Measurements from ENCODE around the gene KIF26A.

KIF26A gene

DNA sequence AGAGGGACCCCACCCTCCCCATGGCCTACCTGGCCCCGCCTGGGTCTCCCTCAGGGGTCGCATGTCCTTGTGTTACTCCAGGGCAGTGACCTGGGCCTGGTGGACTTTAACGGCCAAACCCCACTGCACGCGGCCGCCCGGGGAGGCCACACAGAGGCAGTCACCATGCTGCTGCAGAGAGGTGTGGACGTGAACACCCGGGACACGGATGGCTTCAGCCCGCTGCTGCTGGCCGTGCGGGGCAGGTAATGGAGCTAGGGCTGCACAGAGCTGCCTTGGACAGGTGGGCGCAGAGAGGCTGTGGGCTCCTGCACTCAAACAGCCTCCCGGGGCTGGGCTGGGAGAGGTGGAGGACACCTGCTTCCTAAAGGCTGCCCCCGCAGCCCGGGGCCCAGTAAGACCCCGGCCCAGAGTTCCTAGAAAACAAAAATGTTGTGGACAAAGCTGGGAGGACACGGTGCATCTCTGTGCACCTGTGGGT, 31.2 kb upstream of the KIF26A start:
- no peaks in the 10 kb centered on the region for H3K36me3 ChIP-seq
- H3K27me3 ChIP-seq, result no peaks in the 10 kb centered on the region
- no peaks in the 10 kb centered on the region for H3K9me3 ChIP-seq
- no peak overlapping the region for H3K9ac ChIP-seq
- no peak for TF ChIP-seq Cebpa-rat (IDR thresholded peaks at IDR 0.05)
- no peak overlapping the region for H3K4me3 ChIP-seq
- no peaks in the 10 kb centered on the region for H4K20me1 ChIP-seq
- H3K4me2 ChIP-seq, result no peak overlapping the region
- H3K27ac ChIP-seq, result no peak overlapping the region
- H3K4me1 ChIP-seq, result peaks cover 58% of the 10 kb centered on the region

GRCh38 chr14:104107611-104108569, 30.5 kb upstream of the KIF26A start:
- Histone ChIP-seq H3K36me3 (no peaks in the 10 kb centered on the region), H3K9ac (no peak overlapping the region), H4K20me1 (no peaks in the 10 kb centered on the region), H3K27me3 (no peaks in the 10 kb centered on the region), H3K4me3 (no peak overlapping the region), H3K9me3 (no peaks in the 10 kb centered on the region), H3K27ac (peak overlapping the region; percentile 22; the same call in 1 of the 2 replicates), H3K4me2 (0 out of 2 replicates have a peak overlapping the region, but pooled peaks have one; percentile 19), H3K4me1 (peaks cover 51% of the 10 kb centered on the region)
- no peak for TF ChIP-seq Cebpa-rat (IDR thresholded peaks at IDR 0.05)

DNA sequence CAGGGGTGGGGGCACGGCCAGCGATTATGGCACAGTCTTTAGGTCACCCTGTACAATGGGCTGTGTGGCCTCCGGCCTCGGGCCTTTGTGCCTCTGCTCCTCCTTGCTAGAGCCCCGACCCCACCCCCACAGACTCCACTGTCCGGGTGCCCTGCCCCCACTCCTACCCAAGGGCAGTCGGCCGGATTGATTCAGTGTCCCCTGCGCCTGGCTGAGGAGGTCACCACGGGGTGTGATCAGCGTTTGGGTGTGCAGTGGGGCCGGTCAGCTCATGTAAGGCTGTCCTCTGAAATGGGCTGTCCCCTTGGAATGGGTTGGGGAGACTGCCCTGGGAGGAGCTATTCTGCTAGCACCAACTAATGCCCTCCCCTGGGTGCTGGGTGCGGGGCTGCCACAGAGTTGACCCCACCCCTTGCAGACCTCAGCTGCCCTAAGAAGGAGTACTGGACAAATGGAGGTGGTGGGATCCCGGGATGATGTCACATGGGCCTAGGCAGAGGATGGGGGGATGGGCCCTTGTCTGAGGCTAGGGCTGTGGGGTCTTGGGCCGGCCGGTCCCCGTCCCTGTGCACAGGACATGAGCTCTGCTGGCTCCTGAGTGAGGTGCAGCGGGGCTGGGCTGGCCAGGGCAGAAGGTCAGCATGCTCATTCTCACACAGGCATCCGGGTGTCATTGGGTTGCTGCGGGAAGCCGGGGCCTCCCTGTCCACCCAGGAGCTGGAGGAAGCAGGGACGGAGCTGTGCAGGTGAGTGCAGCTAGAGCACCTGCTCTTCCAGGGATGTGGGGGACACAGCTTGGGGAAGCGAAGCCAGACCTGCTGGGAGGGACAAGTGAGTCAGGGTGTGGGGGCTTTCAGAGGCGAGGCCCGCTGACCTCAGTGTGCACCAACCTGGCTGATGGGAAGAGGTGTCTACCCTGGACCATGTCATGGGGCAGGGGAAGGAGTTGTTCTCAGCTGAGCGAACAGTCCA, 29.5 kb upstream of the KIF26A start:
- H3K4me1 ChIP-seq, result peaks cover 41% of the 10 kb centered on the region

DNA sequence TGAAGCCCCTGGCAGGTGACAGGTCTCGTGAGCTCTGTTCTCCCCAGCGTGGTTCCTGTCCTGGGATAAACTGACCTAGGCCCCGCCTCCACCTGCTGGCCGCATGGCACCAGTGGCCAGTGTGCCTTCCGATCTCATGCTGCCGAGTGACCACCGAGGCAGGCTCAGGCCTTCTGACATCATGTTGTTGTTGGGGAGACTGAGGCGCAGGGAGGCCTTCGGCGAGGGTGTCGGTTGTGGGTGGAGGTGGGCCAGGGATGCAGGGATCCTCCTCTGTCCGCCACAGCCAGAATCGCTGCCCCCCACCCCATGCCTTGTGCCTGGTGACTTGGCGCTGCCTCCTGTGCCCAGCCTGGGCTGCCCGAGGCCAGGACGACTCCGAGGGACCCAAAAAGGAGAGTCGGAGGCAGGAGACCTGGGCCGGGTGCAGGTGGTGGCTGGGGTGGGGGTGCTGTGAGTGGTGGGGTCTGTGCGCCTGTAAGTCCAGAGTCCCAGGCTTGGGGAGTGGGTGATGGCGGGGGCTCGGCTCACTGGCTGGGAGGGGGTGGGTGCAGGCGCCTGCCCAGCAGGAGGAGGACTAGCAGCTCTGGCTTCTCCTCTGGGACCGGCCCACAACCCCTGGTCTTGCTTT, 28.5 kb upstream of the KIF26A start:
- peaks cover 5% of the 10 kb centered on the region; the same call in 1 of the 2 replicates for H4K20me1 ChIP-seq
- peak overlapping the region; percentile 58 for H3K4me2 ChIP-seq
- H3K4me3 ChIP-seq, result no peak overlapping the region
- H3K9me3 ChIP-seq, result no peaks in the 10 kb centered on the region
- no peak overlapping the region for H3K9ac ChIP-seq
- peaks cover 14% of the 10 kb centered on the region for H3K27me3 ChIP-seq
- H3K4me1 ChIP-seq, result peaks cover 31% of the 10 kb centered on the region
- no peak overlapping the region for H3K27ac ChIP-seq
- TF ChIP-seq Cebpa-rat (IDR thresholded peaks at IDR 0.05), result no peak
- H3K36me3 ChIP-seq, result no peaks in the 10 kb centered on the region

More for the DNA sequence above, 29.5 kb upstream of the KIF26A start:
- H3K27me3 ChIP-seq, result peaks cover 4% of the 10 kb centered on the region
- H3K36me3 ChIP-seq, result no peaks in the 10 kb centered on the region
- no peak for TF ChIP-seq Cebpa-rat (IDR thresholded peaks at IDR 0.05)
- no peaks in the 10 kb centered on the region for H3K9me3 ChIP-seq
- no peak overlapping the region for H3K27ac ChIP-seq
- H4K20me1 ChIP-seq, result no peaks in the 10 kb centered on the region
- no peak overlapping the region for H3K4me3 ChIP-seq
- no peak overlapping the region for H3K9ac ChIP-seq
- H3K4me2 ChIP-seq, result no peak overlapping the region

GRCh38 chr14:104110491-104111209, 27.7 kb upstream of the KIF26A start:
- Histone ChIP-seq H3K36me3 (no peaks in the 10 kb centered on the region), H3K4me2 (peak overlapping the region; percentile 58), H4K20me1 (peaks cover 5% of the 10 kb centered on the region; the same call in 1 of the 2 replicates), H3K9me3 (no peaks in the 10 kb centered on the region), H3K27me3 (peaks cover 22% of the 10 kb centered on the region), H3K27ac (no peak overlapping the region), H3K4me3 (no peak overlapping the region), H3K4me1 (peaks cover 23% of the 10 kb centered on the region), H3K9ac (no peak overlapping the region)
- no peak for TF ChIP-seq Cebpa-rat (IDR thresholded peaks at IDR 0.05)

DNA sequence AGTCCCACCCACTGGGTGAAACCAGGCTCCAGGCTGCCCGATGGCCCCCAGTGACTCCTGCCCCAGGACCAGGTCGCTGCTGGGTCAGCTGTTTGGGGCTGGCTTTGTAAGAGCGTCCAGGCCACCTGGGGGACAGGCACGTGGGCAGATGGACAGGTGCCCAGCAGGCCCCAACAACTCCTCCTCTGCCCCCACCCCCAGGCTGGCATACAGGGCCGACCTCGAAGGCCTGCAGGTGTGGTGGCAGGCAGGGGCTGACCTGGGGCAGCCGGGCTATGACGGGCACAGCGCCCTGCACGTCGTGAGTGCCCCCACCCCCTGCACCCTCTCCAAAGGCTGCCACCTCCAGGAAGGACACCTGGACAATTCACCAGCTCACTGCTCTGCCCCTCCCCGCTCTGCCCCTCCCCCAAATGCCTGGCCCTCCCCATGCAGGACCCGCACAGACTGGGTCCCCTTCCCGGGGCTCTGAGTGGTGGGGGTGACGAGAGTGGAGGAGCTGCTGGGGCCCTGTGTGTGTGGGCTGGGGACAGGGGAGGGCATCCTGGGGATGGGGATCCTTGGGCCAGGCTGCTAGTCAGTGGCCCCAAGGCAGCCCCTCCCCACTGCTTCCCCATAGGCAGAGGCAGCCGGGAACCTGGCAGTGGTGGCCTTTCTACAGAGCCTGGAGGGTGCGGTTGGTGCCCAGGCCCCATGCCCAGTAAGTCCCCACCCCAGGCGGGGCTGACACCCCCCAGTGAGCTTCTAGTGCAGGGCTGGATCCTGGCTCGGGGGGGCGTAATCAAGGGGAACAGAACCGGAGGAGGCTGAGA, 26.9 kb upstream of the KIF26A start:
- peaks cover 30% of the 10 kb centered on the region for H3K27me3 ChIP-seq
- H3K9me3 ChIP-seq, result no peaks in the 10 kb centered on the region
- no peak overlapping the region for H3K9ac ChIP-seq
- peaks cover 24% of the 10 kb centered on the region for H3K4me1 ChIP-seq
- no peak for TF ChIP-seq Cebpa-rat (IDR thresholded peaks at IDR 0.05)
- H3K27ac ChIP-seq, result no peak overlapping the region
- H4K20me1 ChIP-seq, result peaks cover 5% of the 10 kb centered on the region; the same call in 1 of the 2 replicates
- H3K36me3 ChIP-seq, result no peaks in the 10 kb centered on the region
- H3K4me2 ChIP-seq, result no peak overlapping the region
- H3K4me3 ChIP-seq, result no peak overlapping the region

GRCh38 chr14:104112113-104112505, 26.3 kb upstream of the KIF26A start:
- Histone ChIP-seq H3K9me3 (no peaks in the 10 kb centered on the region), H3K4me2 (no peak overlapping the region), H3K36me3 (no peaks in the 10 kb centered on the region), H3K9ac (no peak overlapping the region), H4K20me1 (peaks cover 10% of the 10 kb centered on the region; the same call in 1 of the 2 replicates), H3K27ac (no peak overlapping the region), H3K4me3 (no peak overlapping the region), H3K27me3 (peaks cover 36% of the 10 kb centered on the region), H3K4me1 (peaks cover 30% of the 10 kb centered on the region)
- TF ChIP-seq Cebpa-rat (IDR thresholded peaks at IDR 0.05), result no peak
